Measurements from ENCODE around the gene KDF1. TPM values are rescaled to one million over a fixed set of nuclear protein-coding genes. Genes with fewer than 3 reads are reported as not detected.

The KDF1 gene
- total RNA-seq, 2 experiments from 2014 or later = 0.95 to 1.2 TPM

- Mint-ChIP-seq H3K9me3 (no peaks in the 10 kb centered on the region), H3K4me3 (no peak overlapping the region), H3K36me3 (ENCODE audit: low read depth) (no peaks in the 10 kb centered on the region), H3K27ac (no peak overlapping the region), H3K27me3 (peaks cover 29% of the 10 kb centered on the region), H3K4me1 (ENCODE audit: low read depth) (no peaks in the 10 kb centered on the region)
- H3K9me3 ChIP-seq (ENCODE audit: control insufficient read depth in 1 of 2, insufficient read depth in 1 of 2, low read length in 2 of 2) = no peaks in the 10 kb centered on the region
- DNase-seq (no peak), ATAC-seq (ENCODE audit: poor library complexity) (no peak)
- intact Hi-C loops (cut with DNase I, micrococcal nuclease) = no loop called here
- no peak overlapping the region for H3K4me3 ChIP-seq (ENCODE audit: low read length)
- no peak overlapping the region for H3K27ac ChIP-seq (ENCODE audit: low read depth in 1 of 2, low read length in 2 of 2)
- CTCF ChIA-PET = no interaction called here
- TF ChIP-seq, protein P1, sequence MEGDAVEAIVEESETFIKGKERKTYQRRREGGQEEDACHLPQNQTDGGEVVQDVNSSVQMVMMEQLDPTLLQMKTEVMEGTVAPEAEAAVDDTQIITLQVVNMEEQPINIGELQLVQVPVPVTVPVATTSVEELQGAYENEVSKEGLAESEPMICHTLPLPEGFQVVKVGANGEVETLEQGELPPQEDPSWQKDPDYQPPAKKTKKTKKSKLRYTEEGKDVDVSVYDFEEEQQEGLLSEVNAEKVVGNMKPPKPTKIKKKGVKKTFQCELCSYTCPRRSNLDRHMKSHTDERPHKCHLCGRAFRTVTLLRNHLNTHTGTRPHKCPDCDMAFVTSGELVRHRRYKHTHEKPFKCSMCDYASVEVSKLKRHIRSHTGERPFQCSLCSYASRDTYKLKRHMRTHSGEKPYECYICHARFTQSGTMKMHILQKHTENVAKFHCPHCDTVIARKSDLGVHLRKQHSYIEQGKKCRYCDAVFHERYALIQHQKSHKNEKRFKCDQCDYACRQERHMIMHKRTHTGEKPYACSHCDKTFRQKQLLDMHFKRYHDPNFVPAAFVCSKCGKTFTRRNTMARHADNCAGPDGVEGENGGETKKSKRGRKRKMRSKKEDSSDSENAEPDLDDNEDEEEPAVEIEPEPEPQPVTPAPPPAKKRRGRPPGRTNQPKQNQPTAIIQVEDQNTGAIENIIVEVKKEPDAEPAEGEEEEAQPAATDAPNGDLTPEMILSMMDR (IDR thresholded peaks at IDR 0.05) = no peak
- POLR2A ChIA-PET = no interaction called here
- peaks cover 0 to 7% of the 10 kb centered on the region in 2 experiments for H3K27me3 ChIP-seq (ENCODE audit: control insufficient read depth in 1 of 2, insufficient read depth in 2 of 2, low read length in 2 of 2)
- H3K4me1 ChIP-seq (ENCODE audit: insufficient read depth, low read length) = no peaks in the 10 kb centered on the region
- no peaks in the 10 kb centered on the region for H3K36me3 ChIP-seq (ENCODE audit: insufficient read depth, low read length)
Measured at GRCh38 chr1:26972390-26972789, 12.1 kb upstream of the KDF1 start.

DNA sequence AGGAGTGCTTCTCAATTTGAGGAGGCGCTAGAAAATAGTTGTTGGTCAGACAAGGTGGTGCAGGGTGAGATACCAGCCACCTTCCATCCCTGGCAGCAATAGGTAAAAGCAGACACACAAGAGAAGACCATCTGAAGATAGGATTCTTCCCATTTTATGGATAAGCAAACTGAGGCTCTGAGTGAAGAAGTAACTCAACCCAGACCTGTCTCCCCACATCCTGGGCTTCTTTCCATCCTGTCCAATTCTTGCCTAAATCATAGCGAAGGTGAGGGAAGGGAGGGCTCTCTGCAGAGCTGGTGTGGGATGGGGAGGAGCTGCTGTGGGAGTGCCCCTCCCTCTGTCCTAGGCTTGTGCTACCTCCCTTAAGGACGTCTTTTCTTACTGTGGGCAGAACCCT, 11.3 kb upstream of the KDF1 start:
- no peak overlapping the region for H3K27ac Mint-ChIP-seq
- ChIA-PET POLR2A (no interaction called here), CTCF (no interaction called here)
- H3K4me3 Mint-ChIP-seq = no peak overlapping the region
- Histone ChIP-seq H3K27ac (ENCODE audit: low read depth in 1 of 2, low read length in 2 of 2) (no peak overlapping the region), H3K27me3 (ENCODE audit: control insufficient read depth in 1 of 2, insufficient read depth in 2 of 2, low read length in 2 of 2) (peaks cover 0 to 11% of the 10 kb centered on the region in 2 experiments), H3K4me3 (ENCODE audit: low read length) (no peak overlapping the region), H3K36me3 (ENCODE audit: insufficient read depth, low read length) (no peaks in the 10 kb centered on the region), H3K9me3 (ENCODE audit: control insufficient read depth in 1 of 2, insufficient read depth in 1 of 2, low read length in 2 of 2) (no peaks in the 10 kb centered on the region), H3K4me1 (ENCODE audit: insufficient read depth, low read length) (no peaks in the 10 kb centered on the region)
- H3K27me3 Mint-ChIP-seq = peaks cover 34% of the 10 kb centered on the region
- no peak for ATAC-seq (ENCODE audit: poor library complexity)
- H3K36me3 Mint-ChIP-seq (ENCODE audit: low read depth) = no peaks in the 10 kb centered on the region
- DNase-seq = no peak
- intact Hi-C loops (cut with DNase I, micrococcal nuclease) = no loop called here
- H3K4me1 Mint-ChIP-seq (ENCODE audit: low read depth) = no peaks in the 10 kb centered on the region
- TF ChIP-seq, protein P1 (IDR thresholded peaks at IDR 0.05) = no peak
- no peaks in the 10 kb centered on the region for H3K9me3 Mint-ChIP-seq

DNA sequence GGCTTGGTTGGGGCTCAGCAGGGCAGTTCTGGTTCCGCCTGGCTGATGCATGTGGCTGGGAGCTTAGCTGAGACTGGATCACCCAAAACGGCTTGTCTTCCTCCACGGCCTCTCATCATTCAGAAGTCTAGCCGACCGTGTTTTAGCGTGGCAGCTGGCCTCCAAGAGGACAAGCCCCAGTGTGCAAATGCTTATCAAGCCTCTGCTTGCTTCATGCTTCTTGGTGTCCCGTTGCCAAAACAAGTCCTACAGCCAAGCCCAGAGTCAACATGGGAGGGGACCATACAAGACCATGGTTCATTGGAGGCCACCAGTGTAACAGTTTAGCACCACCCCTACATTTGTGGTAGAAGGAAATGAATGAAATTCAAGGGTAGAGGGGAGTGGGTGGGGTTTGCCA, 10.5 kb upstream of the KDF1 start:
- TF ChIP-seq, protein P1 (IDR thresholded peaks at IDR 0.05) = no peak
- Mint-ChIP-seq H3K4me3 (no peak overlapping the region), H3K27ac (no peak overlapping the region), H3K4me1 (ENCODE audit: low read depth) (no peaks in the 10 kb centered on the region), H3K9me3 (no peaks in the 10 kb centered on the region), H3K36me3 (ENCODE audit: low read depth) (no peaks in the 10 kb centered on the region), H3K27me3 (peaks cover 40% of the 10 kb centered on the region)
- ChIA-PET POLR2A (no interaction called here), CTCF (no interaction called here)
- H3K27ac ChIP-seq (ENCODE audit: low read depth in 1 of 2, low read length in 2 of 2) = no peak overlapping the region
- peaks cover 0 to 13% of the 10 kb centered on the region in 2 experiments for H3K27me3 ChIP-seq (ENCODE audit: control insufficient read depth in 1 of 2, insufficient read depth in 2 of 2, low read length in 2 of 2)
- H3K36me3 ChIP-seq (ENCODE audit: insufficient read depth, low read length) = no peaks in the 10 kb centered on the region
- ATAC-seq (ENCODE audit: poor library complexity) (no peak), DNase-seq (no peak)
- no peaks in the 10 kb centered on the region for H3K4me1 ChIP-seq (ENCODE audit: insufficient read depth, low read length)
- no peak overlapping the region for H3K4me3 ChIP-seq (ENCODE audit: low read length)
- intact Hi-C loops (cut with DNase I, micrococcal nuclease) = no loop called here
- H3K9me3 ChIP-seq (ENCODE audit: control insufficient read depth in 1 of 2, insufficient read depth in 1 of 2, low read length in 2 of 2) = no peaks in the 10 kb centered on the region
